Tongue (tissue), 2 donors: Measurements from ENCODE around the gene ULK3. TPM values are rescaled to one million over a fixed set of nuclear protein-coding genes. Genes with fewer than 3 reads are reported as not detected.

ENCODE experiments used
- DNase-seq: peaks from one replicate; pipeline ENCODE4 v3.0.0-alpha.2; 2015
- total RNA-seq: library from RNA; depleted of rRNA; stranded (reverse); fragments of >200 nt; gene quantifications from one replicate; pipeline ENCODE4 v1.2.3, GENCODE V29; 2014

Gene ULK3
- total RNA-seq, 1 donor from 2014 or later, result 49.2 TPM

DNA sequence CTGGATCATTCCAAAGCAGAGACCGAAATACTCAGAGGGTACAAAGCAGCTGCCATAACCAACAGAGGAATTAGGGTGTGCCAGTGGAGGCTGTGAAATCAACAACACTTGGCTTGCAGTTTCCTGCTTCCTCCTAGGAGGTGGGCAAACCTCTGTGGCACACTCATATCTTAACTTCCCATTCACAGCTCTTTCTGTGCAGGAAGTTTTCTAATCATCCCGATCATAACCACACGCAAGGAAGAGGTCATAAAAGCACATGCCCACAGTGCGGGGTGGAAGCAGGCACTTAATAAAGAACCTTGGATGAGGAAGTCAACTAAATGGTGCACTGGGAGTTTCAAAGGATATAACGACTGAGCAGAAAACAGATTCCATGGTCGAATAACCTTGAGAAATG, 25.1 kb upstream of the ULK3 start:
- no peak for DNase-seq

DNA sequence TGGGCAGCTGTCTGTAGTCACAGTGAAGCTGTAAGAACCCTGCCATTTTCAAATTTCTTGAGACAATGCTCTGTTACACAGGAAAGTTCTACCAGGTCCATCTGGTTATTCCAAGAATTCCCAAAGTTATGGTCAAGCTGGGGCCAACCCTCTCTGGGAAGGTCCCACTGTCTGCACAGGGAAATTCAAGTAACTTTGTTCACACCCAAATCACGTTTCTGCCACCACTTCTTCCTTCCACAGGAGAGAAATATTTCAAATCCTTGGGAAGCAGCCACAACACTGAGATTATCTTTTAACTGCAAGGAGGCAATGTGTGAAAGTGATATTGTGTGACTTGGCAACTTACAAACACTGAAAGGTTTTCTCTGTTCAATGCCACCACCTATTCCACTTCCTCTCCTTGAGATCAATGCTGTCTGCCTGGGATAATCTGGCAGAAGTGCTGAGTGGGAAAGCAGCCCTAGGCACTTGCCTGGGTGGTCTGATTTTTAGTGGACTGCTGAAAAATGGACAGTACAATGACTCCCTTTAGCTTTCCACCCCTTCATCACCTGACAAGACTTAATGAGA, 24.6 kb upstream of the ULK3 start:
- no peak for DNase-seq

DNA sequence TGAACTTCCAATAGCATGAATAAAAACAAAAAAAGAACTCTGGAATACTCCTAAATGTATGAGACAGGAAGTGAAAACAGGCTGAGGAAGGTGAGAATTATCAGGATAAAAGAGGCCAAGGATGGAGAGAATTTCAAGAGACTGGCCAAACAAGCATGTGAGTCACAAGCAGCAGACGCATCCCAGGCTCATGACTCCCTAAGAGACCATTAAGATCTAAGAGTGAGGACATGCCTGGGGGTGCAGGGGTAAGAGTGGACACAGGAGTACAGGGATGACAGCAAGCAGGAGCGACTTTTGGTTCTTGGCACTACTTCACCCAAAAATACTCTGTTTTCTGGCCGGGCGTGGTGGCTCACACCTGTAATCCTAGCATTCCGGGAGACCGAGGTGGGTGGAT, 23.1 kb upstream of the ULK3 start:
- DNase-seq, result no peak

DNA sequence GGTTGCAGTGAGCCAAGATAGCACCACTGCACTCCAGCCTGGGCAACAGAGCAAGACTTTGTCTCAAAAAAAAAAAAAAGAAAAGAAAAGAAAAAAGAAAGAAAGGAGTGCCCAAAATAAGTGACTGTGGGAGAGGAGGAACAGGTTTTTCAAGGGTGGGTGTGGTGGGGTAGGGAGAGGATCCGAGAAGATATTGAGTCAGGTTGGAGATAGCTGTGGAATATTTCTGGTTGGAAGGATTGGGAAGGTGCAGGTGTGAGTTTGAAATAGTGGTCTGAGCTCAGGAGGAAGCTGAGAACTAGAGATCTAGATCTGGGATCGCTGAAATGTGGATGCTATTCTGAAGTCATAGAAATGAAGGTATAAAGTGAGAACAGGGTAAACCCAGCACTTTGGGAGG, 22.4 kb upstream of the ULK3 start:
- DNase-seq, result no peak

DNA sequence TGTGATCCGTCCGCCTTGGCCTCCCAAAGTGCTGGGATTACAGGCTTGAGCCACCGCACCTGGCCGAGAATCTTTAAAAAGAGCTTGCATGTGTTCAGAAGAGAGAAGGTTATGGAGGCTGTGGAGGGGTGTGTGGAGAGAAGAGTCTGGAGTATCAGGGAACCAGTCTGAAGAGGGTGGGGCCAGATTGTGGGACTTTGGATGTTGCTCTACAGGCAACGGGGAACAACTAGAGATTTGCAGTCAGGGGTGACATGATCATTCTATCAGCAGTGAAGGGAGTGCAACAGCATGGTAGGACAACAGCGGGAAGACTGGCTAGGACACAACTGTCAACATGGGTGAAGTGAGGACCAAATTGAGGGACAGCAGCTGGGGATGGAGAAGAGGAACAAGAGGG, 21.3 kb upstream of the ULK3 start:
- DNase-seq, result no peak

DNA sequence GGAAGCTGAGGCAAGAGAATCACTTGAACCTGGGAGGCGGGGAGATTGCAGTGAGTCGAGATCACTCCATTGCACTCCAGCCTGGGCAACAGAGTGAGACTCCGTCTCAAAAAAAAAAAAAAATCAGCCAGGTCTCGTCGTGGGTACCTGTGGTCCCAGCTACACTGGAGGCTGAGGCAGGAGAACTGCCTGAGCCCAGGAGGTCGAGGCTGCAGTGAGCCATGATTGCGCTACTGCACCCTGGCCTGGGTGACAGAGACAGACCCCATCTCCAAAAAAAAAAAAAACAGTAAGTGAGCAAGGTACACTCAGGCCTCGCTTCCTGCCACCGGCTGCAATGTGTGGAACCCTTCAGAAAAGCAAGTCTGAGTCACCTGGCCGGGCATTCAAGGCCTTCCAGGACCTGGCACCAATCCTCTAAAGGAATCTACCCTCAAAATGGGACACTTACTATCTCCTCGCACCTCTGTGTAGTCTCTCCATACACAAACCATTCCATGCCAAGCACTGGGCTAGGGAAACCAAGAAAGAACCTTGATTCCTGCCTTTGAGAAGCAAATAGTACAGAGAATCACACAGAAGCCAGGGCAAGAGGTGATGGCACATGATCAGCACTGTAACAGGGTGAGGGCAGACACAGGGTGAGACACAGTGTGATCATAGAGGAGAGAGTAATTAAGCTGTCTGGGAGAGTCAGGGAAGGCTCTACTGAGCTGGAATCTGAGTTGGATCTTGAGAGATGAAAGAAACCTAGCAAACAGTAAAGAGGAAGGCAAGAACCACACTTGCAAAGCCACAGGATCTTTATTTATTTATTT, 20.5 kb upstream of the ULK3 start:
- DNase-seq, result no peak

DNA sequence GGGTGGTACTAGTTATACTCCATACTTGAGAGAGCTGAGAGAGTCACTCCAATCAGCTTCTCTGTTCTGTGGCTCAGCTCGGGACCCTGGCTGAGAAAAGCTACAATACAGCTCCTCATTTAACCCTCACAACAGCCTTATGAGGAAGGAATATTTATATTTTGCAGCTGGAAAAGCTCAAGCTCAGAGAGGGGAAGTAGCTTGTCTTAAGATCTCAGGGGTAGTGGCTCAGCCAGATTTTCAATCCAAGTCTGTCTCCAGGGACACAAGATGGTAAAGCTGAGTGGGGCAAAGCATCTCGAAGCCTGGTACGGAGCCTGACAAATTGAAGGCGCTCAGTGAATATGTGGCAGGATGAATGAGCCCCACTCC, 15.4 kb upstream of the ULK3 start:
- DNase-seq, result no peak

DNA sequence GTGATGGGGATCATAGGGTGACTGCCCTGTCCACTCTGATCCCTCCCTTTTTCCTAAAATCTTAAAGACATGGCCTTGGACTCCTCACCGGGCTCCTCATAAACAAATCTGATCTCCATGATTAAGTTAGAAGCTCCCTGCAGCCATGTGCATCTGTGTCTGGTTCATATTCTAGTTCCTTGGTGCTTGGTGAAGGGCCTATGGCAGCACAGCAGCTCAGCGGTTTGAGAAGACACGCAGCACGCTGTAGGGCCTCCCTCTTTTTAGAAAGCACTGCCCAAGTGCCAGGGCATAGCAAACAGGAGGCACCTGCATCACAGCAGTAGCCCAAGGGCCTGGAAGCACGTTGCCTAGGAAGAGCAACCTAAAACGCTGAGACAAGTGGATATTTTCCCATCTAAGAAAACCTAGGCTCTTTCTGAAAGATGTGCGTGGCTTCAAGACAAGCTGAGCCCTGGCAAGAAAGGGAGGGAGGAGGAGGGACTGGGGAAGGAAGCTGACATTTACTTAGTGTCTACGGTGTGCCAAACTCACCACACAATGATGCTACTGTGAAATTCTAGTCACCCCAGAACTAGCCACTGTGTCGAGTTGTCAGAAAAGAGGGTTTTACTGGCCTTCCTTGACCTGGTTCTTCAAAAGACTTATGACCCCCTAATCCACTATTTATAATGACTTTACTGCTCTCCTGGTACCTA, 14.9 kb upstream of the ULK3 start:
- no peak for DNase-seq

DNA sequence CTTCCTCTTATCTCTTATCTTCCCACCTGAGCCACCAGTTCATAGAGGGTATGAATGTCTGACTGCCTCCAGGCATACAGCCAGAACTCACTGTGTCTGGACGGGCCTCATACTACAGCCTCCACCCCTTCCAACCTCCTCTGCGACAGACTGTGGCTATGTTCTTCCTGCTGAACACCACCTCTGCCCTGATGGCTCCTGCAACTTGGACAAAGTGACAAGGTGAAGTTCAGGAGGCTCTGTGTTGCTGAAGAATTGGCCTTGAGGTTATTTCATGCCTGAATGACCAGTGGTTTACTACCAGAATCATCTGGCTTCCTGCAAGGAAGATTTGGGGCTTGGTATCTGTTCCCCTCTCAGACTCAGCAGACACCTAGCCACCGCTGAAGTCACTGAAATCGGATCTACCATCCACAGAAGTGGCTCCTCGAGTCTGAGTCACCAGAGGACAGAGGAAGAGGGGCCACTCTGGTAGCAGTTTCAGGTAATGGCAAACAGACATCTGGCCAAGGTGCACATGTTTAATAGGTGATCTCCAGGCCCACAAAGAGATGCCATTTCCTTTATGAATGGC, 14.2 kb upstream of the ULK3 start:
- no peak for DNase-seq

DNA sequence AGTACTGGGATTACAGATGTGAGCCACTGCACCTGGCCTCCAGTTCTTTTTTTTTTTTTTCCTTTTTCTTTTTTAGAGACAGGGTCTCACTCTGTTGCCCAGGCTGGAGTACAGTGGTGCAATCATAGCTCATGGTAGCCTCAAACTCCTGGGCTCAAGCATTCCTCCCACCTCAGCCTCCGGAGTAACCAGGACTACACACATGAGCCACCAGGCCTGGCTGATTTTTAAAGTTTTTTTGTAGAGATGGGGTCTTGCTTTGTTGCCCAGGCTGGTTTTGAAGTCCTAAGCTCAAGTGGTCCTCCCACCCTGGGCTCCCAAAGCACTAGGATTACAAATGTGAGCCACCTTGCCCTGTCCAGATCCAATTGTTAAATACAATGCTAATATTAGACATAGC, 13.6 kb upstream of the ULK3 start:
- DNase-seq, result no peak

DNA sequence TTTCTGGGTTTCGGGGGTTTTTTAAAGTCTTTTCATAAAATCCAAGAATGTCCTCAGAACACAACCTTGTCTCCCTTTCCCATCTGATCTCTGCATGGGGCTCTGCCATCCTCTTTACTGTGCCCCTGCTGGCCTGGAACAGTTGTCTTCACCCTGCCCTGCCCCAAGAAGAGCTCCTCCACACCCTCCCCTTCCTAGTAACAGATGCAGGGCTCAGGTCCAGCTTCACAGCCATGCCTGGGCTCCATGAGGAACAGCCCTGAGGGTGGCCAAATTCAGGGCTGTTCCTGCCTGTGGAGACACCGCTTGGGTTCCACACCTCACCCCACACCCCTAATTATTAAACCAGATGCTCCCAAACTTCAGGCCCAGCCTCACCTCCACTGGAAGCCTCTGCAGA, 12.9 kb upstream of the ULK3 start:
- DNase-seq, result peak; percentile 90

DNA sequence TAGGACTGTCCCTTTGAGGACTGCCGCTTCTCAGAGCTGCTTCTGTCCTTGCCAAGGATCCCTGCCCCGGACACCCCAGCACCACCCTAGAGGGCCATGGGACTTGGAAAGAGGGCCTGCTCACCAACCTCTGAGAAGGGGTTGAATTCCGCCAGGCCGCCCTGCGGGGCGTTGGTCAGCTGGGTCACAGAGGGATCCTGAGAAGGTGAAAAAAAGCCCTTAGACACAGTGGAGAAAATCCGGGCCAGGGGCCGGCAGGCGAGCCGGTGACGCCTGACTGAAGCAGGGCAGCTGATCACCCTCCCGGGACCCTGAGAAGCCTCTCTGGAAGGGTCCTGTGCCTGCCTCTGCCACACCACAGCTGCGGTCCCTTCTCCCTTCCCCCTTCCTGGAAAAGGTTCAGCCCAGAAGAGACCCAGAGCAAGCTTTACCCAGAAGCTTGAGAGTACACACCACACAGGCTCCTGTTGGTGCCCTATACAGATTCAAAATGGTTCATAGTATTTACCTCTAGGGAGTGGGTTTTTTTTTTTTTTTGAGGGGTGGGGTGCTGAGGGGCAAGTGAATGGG, 11.6 kb upstream of the ULK3 start:
- DNase-seq, result peak; percentile 60

DNA sequence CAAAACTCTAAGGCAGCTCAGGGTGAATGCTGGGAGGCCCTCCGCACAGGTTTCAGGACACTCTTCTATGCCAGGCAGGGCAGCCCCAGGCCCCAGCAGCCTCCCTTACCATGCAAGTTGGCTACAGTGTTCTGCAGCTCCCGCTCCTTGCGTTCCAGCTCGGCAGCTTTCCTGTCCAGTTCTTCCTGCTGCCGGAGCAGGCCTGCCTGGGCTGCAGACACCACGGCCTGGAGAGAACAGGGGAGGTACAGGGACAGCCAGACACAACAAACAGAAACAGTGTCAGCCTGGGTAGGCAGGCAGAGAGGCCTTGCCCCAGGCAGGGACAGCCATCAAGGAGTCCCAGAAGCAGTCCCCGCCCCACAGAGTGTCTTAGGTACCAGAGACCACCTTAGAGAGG, 9.0 kb upstream of the ULK3 start:
- no peak for DNase-seq

DNA sequence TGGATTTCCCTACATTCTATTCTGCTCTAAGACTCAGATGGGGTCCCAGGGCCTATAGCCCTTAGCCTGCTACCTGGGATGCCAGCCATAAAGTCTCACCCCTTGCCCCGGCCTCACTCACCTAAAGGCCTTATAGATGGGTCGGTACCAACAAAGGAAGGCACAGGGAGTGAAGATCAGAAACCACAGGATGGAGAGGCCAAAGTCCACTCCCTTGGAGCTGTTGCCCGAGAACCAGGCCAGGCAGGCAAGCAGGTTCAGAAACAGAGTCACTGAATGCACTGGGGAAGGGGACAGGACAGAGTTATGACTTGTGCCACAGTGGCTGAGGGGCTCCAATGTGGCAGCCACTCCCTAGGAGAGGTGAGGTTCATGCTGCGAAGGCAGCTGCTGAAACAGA, 7.4 kb upstream of the ULK3 start:
- DNase-seq, result no peak

DNA sequence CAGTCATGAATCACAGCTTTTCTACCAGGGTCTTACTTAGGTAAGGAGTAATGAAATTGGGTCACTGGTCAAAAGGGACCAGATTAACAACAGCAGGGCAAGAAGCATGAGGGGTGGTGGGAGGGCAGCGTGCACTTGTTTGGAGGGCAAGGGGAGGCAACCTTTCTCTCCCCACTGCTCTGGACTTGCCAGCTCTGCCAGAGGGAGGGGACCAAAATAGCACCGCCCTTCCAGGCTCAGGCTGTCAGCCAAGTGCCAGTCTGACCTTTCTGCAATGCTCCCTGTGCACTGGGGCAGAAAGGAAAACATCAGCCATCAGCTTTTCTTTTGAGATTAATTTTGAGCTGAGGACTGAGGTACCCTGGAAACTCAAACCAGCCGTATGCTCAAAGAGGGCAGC, 4.5 kb upstream of the ULK3 start:
- no peak for DNase-seq

DNA sequence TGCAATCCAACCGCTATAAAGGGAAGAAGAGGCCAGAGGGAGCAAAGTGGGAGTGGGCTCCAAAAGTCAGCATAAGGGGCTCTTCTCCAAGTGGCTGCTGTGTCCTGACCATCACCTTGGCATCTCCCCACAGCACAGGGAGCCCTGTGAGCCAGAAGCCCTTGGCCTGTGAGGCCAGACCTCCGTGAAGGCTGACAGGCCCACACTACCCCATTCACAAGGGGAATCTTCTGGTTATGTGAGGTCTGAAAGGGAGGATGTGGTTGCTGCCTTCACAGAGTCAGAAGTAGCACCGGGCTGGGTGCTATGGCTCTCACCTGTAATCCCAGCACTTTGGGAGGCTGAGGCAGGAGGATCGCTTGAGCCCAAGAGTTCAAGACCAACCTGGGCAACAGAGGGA, 2.6 kb upstream of the ULK3 start:
- DNase-seq, result no peak

DNA sequence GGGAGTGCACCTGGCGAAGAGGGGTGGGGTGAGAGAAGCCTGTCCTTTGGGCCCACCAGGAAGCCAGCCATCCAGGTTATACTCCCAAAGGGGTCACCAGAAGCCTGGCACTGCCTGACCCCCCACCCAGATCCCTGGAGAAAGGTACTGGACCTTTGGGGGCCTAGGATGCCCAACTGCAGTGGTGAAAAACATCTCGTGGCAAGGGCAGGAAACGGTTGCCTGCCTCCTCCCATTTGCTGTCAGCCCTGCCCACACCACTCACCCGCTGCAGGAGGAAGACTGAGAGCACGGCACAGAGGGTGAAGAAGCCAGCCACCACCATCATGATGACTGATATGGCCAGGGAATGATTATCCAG, 2.2 kb upstream of the ULK3 start:
- DNase-seq, result no peak

DNA sequence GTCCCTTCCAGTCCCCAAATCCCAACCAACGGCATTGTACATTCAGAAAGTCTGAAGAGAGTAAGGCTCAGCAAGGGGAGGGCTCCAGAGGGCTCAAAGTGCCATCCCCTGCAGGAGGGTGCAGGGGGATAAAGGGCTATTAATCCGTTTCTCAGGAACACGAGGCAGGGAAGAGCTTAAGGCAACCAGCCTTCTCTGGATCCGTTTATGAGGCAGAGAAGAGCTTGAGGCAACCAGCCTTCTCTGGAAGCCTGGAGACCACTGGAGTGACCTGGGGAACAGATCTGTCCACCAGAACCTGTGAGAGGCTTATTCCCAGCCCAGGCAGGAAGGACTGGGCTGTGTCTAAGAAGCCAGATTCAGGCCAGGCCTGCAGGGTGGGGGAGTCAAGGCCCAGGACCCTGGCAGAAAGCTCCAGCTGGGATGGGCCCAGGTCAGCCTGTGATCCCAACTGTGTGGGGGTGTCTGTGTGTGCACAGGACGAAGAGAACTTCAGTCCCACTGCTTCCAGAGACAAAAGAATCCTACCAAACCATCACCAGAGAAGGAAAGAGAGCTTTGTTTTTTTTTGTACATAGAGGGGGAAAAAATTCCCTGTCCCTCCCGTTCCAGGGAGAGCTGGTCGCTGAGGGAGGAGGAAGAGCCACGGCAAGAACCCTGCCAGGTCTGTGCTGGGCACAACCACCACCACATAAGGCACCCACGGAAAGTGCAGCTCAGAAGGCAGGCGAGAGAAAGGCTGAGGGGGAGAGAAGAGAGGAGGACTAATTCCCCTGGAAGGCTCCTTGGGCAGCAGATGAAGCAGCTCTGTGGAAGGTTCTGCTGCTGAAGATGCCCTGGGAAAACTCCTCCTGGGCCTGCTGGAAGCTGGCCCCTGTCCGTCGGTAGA, 1.6 kb upstream of the ULK3 start:
- no peak for DNase-seq

DNA sequence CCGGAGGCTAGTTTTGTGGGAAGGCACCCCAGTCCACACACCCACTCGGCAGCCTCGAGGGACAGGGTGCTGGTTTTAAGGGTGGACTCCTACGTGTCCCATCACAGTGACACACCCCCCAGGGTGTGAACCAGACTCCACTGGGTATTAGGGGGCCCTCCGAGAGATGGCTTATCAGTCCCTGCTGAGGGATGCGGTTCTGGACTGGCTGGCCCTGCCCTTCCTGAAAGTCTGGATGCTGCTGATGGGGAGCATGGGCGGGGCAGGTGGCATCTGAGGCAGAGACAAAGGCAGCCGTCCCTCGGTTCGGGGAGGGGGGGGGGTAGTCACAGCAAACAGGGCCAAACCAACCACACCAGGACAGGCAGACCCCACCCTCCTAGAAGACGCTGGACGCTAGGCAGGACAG, 939 bp upstream of the ULK3 start:
- DNase-seq, result peak; percentile 20

DNA sequence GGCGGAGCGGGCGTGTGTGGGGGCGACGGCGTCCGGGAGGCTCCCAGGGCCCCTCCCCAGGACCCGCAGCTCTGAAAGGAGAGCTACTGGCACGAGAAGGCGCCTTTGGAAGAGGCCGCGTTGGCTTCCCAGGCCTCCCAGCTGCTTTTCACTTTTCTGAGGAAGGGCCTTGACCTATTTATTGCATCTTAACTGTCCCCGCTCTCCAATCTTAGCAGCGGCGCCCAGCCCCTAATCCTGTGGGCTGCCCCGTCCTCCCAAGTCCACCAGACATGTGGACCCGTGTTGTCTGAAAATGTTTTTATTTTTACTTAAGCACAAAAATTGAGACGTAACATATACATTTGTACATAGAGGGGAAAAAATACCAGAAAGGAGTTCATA, 481 bp upstream of the ULK3 start:
- no peak for DNase-seq

DNA sequence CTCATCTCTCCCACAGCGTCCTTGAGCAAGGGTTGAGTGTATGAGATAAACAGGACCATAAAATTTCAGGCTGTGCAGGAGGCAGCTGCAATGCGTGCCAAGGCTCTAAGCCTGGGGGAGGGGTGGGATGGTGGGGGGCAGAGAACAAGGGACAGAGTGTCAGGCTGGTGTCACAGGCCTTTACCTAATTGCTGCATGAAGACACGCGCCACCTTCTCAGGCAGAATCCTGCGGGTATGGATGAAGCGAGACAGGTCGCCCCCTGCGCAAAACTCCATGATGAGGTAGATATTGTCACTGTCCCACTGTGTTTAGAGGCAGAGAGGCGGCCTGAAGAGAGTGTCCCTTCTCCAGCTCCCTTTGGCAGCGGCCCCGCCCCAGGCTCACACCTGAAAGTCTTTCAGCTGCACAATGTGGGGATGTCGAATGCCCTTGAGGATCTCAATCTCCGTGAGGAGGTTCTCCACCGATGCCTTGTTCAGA, 1.0 kb downstream of the ULK3 start:
- DNase-seq, result no peak
